VCaP (cell line): ENCODE measurements around the gene CYP1A1.
"Not testable (repeated sequence)": the region's sequence is repeated elsewhere in the genome, so short reads cannot be mapped to it uniquely, and the experiment has no call there.

ENCODE experiments used
- H3K27ac ChIP-seq: fragments of 450-650 bp; 2 replicates; pipeline ENCODE4 v1.5.1; 2017
- CTCF ChIP-seq: fragments of 450-650 bp; conservative IDR thresholded peaks from 2 replicates; pipeline ENCODE4 v1.5.1; 2017; ENCODE audit warnings: mild to moderate bottlenecking, moderate library complexity

The CYP1A1 gene

GRCh38 chr15:74752011-74752410, 26.7 kb upstream of the CYP1A1 start:
- no peak overlapping the region for H3K27ac ChIP-seq
- TF ChIP-seq CTCF = no peak

GRCh38 chr15:74750751-74751150, 25.4 kb upstream of the CYP1A1 start:
- no peak for TF ChIP-seq CTCF
- H3K27ac ChIP-seq = no peak overlapping the region

- H3K27ac ChIP-seq = no peak overlapping the region
- TF ChIP-seq CTCF = no peak
These were observed 24.5 kb upstream of the CYP1A1 start for GRCh38 chr15:74749832-74750231.

GRCh38 chr15:74748322-74748946, 23.1 kb upstream of the CYP1A1 start, which contains the start of gene CYP1A2:
CYP1A2 (plus strand) TSS chr15:74748845; CDS start chr15:74749739, 894 bp downstream.
- H3K27ac ChIP-seq = no peak within 1 kb of the TSS
- no peak for TF ChIP-seq CTCF

GRCh38 chr15:74746389-74746788, 21.1 kb upstream of the CYP1A1 start:
- TF ChIP-seq CTCF = no peak
- no peak overlapping the region for H3K27ac ChIP-seq

GRCh38 chr15:74742422-74742821, 17.1 kb upstream of the CYP1A1 start:
- no peak overlapping the region for H3K27ac ChIP-seq
- TF ChIP-seq CTCF = no peak

- not testable (repeated sequence) for H3K27ac ChIP-seq
These were observed 12.9 kb upstream of the CYP1A1 start for GRCh38 chr15:74738239-74738638.

GRCh38 chr15:74735305-74735704, 10.0 kb upstream of the CYP1A1 start:
- no peak for TF ChIP-seq CTCF

More at GRCh38 chr15:74735305-74735704, 10.0 kb upstream of the CYP1A1 start:
- H3K27ac ChIP-seq = no peak overlapping the region
